SK-N-SH (cell line): ENCODE measurements around the gene INAVA.

ENCODE experiments used
- CHD2 ChIP-seq: fragments of 150-350 bp; IDR thresholded peaks from 2 replicates; pipeline ENCODE4 v1.6.1; 2018; ENCODE audit warnings: low read length; ENCODE audit not compliant: partially characterized antibody
- CTCF ChIP-seq: fragments of 200-600 bp; sonication (generic); IDR thresholded peaks from 2 replicates; pipeline ENCODE4 v1.6.1; 2017; ENCODE audit warnings: antibody characterized with exemption, mild to moderate bottlenecking, moderate library complexity
- EP300 ChIP-seq, 2 experiments: IDR thresholded peaks; 2 replicates each; pipeline versions ENCODE4 v1.4.0 to v1.6.1; 2012; ENCODE audit warnings: borderline replicate concordance in 1 of 2, low read depth in 1 of 2, low read length in 1 of 2
- EZH2phosphoT487 ChIP-seq: fragments of 200-600 bp; sonication (generic); IDR thresholded peaks from 2 replicates; pipeline ENCODE4 v1.6.1; 2017; ENCODE audit warnings: low read depth, mixed run types, mild to moderate bottlenecking, antibody characterized with exemption, moderate library complexity, borderline replicate concordance
- GABPA ChIP-seq: IDR thresholded peaks from 2 replicates; pipeline ENCODE4 v1.4.0; 2012; ENCODE audit warnings: low read depth, mild to moderate bottlenecking
- GATA2 ChIP-seq: sonication (generic); formaldehyde crosslinking; IDR thresholded peaks from 2 replicates; pipeline ENCODE4 v1.5.0; 2020; ENCODE audit warnings: mild to moderate bottlenecking, missing genetic modification reagents
- JUND ChIP-seq: IDR thresholded peaks from 2 replicates; pipeline ENCODE4 v1.4.0; 2012
- MAX ChIP-seq: IDR thresholded peaks from 2 replicates; pipeline ENCODE4 v1.4.0; 2012; ENCODE audit warnings: low read depth
- POLR2AphosphoS5 ChIP-seq: IDR thresholded peaks from 2 replicates; pipeline ENCODE4 v1.6.1; 2012; ENCODE audit warnings: low read depth, low read length
- REST ChIP-seq: IDR thresholded peaks from 2 replicates; pipeline ENCODE4 v1.6.1; 2012; ENCODE audit warnings: mild to moderate bottlenecking, low read depth, low read length, moderate library complexity
- RFX5 ChIP-seq: IDR thresholded peaks from 2 replicates; pipeline ENCODE4 v1.6.1; 2012; ENCODE audit warnings: mild to moderate bottlenecking, improper control_type of control experiment, low read length
- TEAD4 ChIP-seq: IDR thresholded peaks from 2 replicates; pipeline ENCODE4 v1.4.0; 2012; ENCODE audit warnings: mild to moderate bottlenecking, borderline replicate concordance; ENCODE audit not compliant: insufficient read depth
- USF2 ChIP-seq: fragments of 150-350 bp; IDR thresholded peaks from 2 replicates; pipeline ENCODE4 v1.6.1; 2017; ENCODE audit warnings: antibody characterized with exemption, low read length, low read depth, borderline replicate concordance

- no peak for TF ChIP-seq TEAD4
- TF ChIP-seq CTCF: no peak
- TF ChIP-seq MAX: no peak
- no peak for TF ChIP-seq REST
- TF ChIP-seq JUND: no peak
- TF ChIP-seq POLR2AphosphoS5: no peak
- TF ChIP-seq USF2: no peak
- no peak for TF ChIP-seq EP300 (IDR thresholded peaks at IDR 0.05; ENCODE audit: borderline replicate concordance in 1 of 2, low read depth in 1 of 2, low read length in 1 of 2)
- no peak for TF ChIP-seq EZH2phosphoT487
- no peak for TF ChIP-seq GABPA
- TF ChIP-seq GATA2 (CRISPR knock-in tag): no peak
- TF ChIP-seq CHD2: no peak
- no peak for TF ChIP-seq RFX5
Measured at GRCh38 chr1:200846398-200846797, 48.3 kb upstream of the INAVA start.
